Loucy (cell line): ENCODE data around the gene CELF4.

Experiments
- H2AFZ ChIP-seq: fragments of 200-600 bp; sonication (generic); 2 replicates; pipeline ENCODE4 v1.6.0; 2016; ENCODE audit warnings: antibody characterized with exemption, mild to moderate bottlenecking, low read length, moderate library complexity
- H3F3A ChIP-seq: fragments of 200-600 bp; 2 replicates; pipeline ENCODE4 v1.6.0; 2016; ENCODE audit warnings: antibody characterized with exemption, low read depth, mild to moderate bottlenecking
- H3K27me3 ChIP-seq: fragments of 200-600 bp; sonication (generic); 2 replicates; pipeline ENCODE4 v1.6.1; 2014; ENCODE audit warnings: low read length, mild to moderate bottlenecking; ENCODE audit not compliant: insufficient read depth, poor library complexity, severe bottlenecking
- H3K36me3 ChIP-seq: fragments of 200-600 bp; sonication (generic); 2 replicates; pipeline ENCODE4 v1.6.1; 2016; ENCODE audit warnings: low read length; ENCODE audit not compliant: insufficient read depth
- H3K4me1 ChIP-seq: fragments of 200-600 bp; sonication (generic); 2 replicates; pipeline ENCODE4 v1.5.1; 2014; ENCODE audit warnings: low read length, mild to moderate bottlenecking; ENCODE audit not compliant: insufficient read depth, poor library complexity, severe bottlenecking
- H3K4me2 ChIP-seq: fragments of 200-600 bp; sonication (generic); 2 replicates; pipeline ENCODE4 v1.6.0; 2014; ENCODE audit warnings: antibody characterized with exemption, low read length, low read depth, mild to moderate bottlenecking; ENCODE audit not compliant: poor library complexity, severe bottlenecking
- H3K4me3 ChIP-seq: fragments of 200-600 bp; sonication (generic); 2 replicates; pipeline ENCODE4 v1.5.1; 2014; ENCODE audit warnings: low read length, mild to moderate bottlenecking, mixed read lengths; ENCODE audit not compliant: poor library complexity, severe bottlenecking
- H3K79me2 ChIP-seq: fragments of 200-600 bp; sonication (generic); 2 replicates; pipeline ENCODE4 v1.6.1; 2014; ENCODE audit warnings: low read length; ENCODE audit not compliant: insufficient read depth
- H3K9ac ChIP-seq: fragments of 200-600 bp; sonication (generic); 2 replicates; pipeline ENCODE4 v1.6.0; 2014; ENCODE audit warnings: mild to moderate bottlenecking, low read depth, low read length, moderate library complexity; ENCODE audit not compliant: poor library complexity, severe bottlenecking
- H3K9me2 ChIP-seq: fragments of 200-600 bp; sonication (generic); replicated peaks from 2 replicates; pipeline ENCODE4 v1.6.1; 2016; ENCODE audit warnings: low read depth, low read length, mixed read lengths
- H3K9me3 ChIP-seq: fragments of 200-600 bp; sonication (generic); 2 replicates; pipeline ENCODE4 v1.6.1; 2014; ENCODE audit warnings: mild to moderate bottlenecking, antibody characterized with exemption, low read length, low read depth; ENCODE audit not compliant: insufficient read depth
- H4K20me1 ChIP-seq: fragments of 200-600 bp; sonication (generic); 2 replicates; pipeline ENCODE4 v1.6.0; 2014; ENCODE audit warnings: antibody characterized with exemption, low read length, mild to moderate bottlenecking; ENCODE audit not compliant: insufficient read depth, poor library complexity, severe bottlenecking
- EZH2phosphoT487 ChIP-seq: fragments of 200-600 bp; IDR thresholded peaks from 2 replicates; pipeline ENCODE4 v1.6.1; 2018; ENCODE audit warnings: antibody characterized with exemption, mild to moderate bottlenecking, moderate library complexity, borderline replicate concordance
- TF ChIP-seq, protein P1 (sequence below): fragments of 200-600 bp; sonication (generic); conservative IDR thresholded peaks from 2 replicates; pipeline ENCODE4 v1.5.1; 2014; ENCODE audit warnings: mild to moderate bottlenecking, antibody characterized with exemption, low read length

The CELF4 gene

GRCh38 chr18:37219257-37219656 lies 346.3 kb downstream of the CELF4 start:
- no peaks in the 10 kb centered on the region for H3K4me1 ChIP-seq
- no peak overlapping the region for H3K4me2 ChIP-seq
- H2AFZ ChIP-seq, result no peak overlapping the region
- H3K9me2 ChIP-seq, result no peaks in the 10 kb centered on the region
- no peaks in the 10 kb centered on the region for H3K27me3 ChIP-seq
- H3K36me3 ChIP-seq, result no peaks in the 10 kb centered on the region
- no peaks in the 10 kb centered on the region for H3K9me3 ChIP-seq
- no peak overlapping the region for H3K9ac ChIP-seq
- no peaks in the 10 kb centered on the region for H3F3A ChIP-seq
- H3K4me3 ChIP-seq, result no peak overlapping the region
- H3K79me2 ChIP-seq, result no peaks in the 10 kb centered on the region
- H4K20me1 ChIP-seq, result no peaks in the 10 kb centered on the region
- TF ChIP-seq, protein P1, sequence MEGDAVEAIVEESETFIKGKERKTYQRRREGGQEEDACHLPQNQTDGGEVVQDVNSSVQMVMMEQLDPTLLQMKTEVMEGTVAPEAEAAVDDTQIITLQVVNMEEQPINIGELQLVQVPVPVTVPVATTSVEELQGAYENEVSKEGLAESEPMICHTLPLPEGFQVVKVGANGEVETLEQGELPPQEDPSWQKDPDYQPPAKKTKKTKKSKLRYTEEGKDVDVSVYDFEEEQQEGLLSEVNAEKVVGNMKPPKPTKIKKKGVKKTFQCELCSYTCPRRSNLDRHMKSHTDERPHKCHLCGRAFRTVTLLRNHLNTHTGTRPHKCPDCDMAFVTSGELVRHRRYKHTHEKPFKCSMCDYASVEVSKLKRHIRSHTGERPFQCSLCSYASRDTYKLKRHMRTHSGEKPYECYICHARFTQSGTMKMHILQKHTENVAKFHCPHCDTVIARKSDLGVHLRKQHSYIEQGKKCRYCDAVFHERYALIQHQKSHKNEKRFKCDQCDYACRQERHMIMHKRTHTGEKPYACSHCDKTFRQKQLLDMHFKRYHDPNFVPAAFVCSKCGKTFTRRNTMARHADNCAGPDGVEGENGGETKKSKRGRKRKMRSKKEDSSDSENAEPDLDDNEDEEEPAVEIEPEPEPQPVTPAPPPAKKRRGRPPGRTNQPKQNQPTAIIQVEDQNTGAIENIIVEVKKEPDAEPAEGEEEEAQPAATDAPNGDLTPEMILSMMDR, result no peak

DNA sequence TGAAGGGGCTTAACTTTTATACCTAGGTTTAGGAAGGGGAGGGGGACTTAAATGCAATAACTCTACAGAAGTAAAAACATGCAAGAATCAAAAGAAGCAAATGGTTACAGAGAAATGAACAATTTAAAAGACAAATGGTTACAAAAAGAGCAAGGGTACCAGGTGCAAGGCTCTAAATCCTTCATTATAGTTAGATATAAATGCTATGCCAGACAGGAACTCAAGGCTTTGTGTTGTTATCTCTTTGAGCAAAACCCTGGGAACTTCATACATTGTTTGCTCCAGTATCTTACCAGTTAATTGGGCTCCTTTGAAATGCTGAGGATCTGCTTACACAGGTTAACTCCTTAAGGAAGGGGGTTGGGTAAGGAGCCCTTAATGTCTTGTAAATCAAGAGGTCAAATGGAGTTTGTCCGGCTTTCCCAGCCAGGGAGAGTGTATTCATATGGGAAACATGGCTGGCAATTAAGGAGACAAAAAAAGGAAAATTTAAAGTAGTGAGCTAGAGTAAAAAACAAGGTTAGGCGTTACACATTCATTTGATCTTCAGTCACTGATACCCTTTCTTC lies 347.5 kb downstream of the CELF4 start:
- Histone ChIP-seq H3K9ac (no peak overlapping the region), H3F3A (no peaks in the 10 kb centered on the region), H3K4me1 (no peaks in the 10 kb centered on the region), H4K20me1 (no peaks in the 10 kb centered on the region), H3K4me3 (no peak overlapping the region), H2AFZ (no peak overlapping the region), H3K4me2 (no peak overlapping the region), H3K36me3 (no peaks in the 10 kb centered on the region), H3K27me3 (no peaks in the 10 kb centered on the region), H3K79me2 (no peaks in the 10 kb centered on the region), H3K9me3 (no peaks in the 10 kb centered on the region), H3K9me2 (no peaks in the 10 kb centered on the region)
- no peak for TF ChIP-seq EZH2phosphoT487
- TF ChIP-seq, protein P1, result no peak

DNA sequence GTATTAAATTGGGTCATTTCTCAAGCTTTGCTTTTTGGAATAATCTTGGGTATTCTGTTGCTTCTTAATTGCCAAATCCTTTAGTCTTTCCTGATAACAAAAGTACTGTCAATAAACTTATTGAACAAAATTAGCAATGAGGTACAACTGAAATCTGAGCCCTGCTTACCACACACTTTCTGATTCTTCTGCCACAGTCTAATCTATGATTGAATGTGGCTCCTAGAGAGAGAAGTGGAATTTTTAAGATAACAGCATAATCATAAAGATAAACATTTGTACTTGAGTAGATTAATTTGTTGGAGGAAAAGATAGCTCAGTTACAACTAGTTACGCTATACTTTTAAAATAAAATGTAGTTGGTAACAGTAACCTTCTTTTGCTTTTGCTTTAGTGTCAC lies 354.8 kb downstream of the CELF4 start:
- Histone ChIP-seq H3K9me2 (no peaks in the 10 kb centered on the region), H3K9ac (no peak overlapping the region), H3K4me3 (no peak overlapping the region), H4K20me1 (no peaks in the 10 kb centered on the region), H2AFZ (no peak overlapping the region), H3K9me3 (no peaks in the 10 kb centered on the region), H3K4me1 (no peaks in the 10 kb centered on the region), H3F3A (no peaks in the 10 kb centered on the region), H3K79me2 (no peaks in the 10 kb centered on the region), H3K4me2 (no peak overlapping the region), H3K36me3 (no peaks in the 10 kb centered on the region), H3K27me3 (no peaks in the 10 kb centered on the region)
- no peak for TF ChIP-seq EZH2phosphoT487
- TF ChIP-seq, protein P1, result no peak
